ENCODE results near the gene NRIP2. TPM values are rescaled to one million over a fixed set of nuclear protein-coding genes. Genes with fewer than 3 reads are reported as not detected.

NRIP2 gene
- total RNA-seq, 2 experiments from 2014 or later: not detected

DNA sequence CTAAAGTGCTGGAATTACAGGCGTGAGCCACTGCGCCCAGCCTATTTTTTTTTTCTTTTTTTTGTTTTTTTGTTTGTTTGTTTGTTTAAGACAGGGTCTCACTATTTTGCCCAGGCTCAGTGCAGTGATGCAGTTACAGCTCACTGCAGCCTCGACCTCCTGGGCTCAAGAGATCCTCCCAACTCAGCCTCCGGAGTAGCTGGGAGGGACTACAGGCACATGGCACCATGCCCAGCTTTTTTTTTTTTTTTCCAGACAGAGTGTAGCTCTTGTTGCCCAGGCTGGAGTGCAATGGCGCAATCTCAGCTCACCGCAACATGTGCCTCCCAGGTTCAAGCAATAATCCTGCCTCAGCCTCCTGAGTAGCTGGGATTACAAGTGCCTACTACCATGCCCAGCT is 28.1 kb downstream of the NRIP2 start:
- no peaks in the 10 kb centered on the region for H4K20me1 ChIP-seq (ENCODE audit: insufficient read depth, low read length)
- H3K4me2 ChIP-seq (ENCODE audit: low read length): no peak overlapping the region
- H3K9me2 ChIP-seq (ENCODE audit: insufficient read depth, low read length): no peaks in the 10 kb centered on the region
- no peak overlapping the region for H2AFZ ChIP-seq (ENCODE audit: low read length)
- H3K27ac ChIP-seq (ENCODE audit: low read depth, low read length, poor library complexity, severe bottlenecking): no peak overlapping the region
- H3K79me2 ChIP-seq (ENCODE audit: insufficient read depth, low read depth, low read length): peaks cover 4% of the 10 kb centered on the region; the same call in 1 of the 2 replicates
- H3K9me3 ChIP-seq (ENCODE audit: low read length): no peaks in the 10 kb centered on the region
- H3K36me3 ChIP-seq (ENCODE audit: insufficient read depth, low read length): peaks cover 65% of the 10 kb centered on the region
- peaks cover 3% of the 10 kb centered on the region for H3K4me1 ChIP-seq (ENCODE audit: insufficient read depth, low read length, poor library complexity, severe bottlenecking)
- TF ChIP-seq EZH2phosphoT487 (IDR thresholded peaks at IDR 0.05; ENCODE audit: borderline replicate concordance, low read depth, low read length) (no peak), CTCF (conservative IDR thresholded peaks at IDR 0.05; ENCODE audit: low read length) (no peak)
- CTCF ChIA-PET (ENCODE audit: unreplicated experiment): no interaction called here
- intact Hi-C loops (cut with micrococcal nuclease; ENCODE audit: unreplicated experiment): no loop called here
- H3K4me3 ChIP-seq (ENCODE audit: low read depth, low read length, poor library complexity, severe bottlenecking): no peak overlapping the region
- DNase-seq (ENCODE audit: low spot score): no peak
- BruUV-seq (replicated peaks): no TSS peak
- POLR2A ChIA-PET: no interaction called here

DNA sequence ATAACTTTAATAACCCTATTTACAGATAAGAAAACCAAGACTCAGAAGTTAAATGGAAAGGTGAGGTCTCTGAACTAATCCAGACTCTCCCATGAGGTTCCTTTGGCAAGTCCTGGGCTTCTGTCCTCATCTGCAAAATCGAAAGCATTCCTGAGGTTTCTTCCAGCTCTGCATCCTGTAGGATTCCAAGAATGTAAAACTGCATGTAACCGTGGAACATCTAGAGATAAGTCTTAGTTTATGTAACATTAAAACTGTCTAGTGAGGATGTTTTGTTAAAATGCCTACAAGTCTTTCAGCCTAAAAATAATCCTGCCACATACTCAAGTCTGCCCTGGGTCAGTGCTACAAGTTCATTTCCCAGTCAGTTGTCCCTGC is 29.7 kb downstream of the NRIP2 start:
- TF ChIP-seq CTCF (conservative IDR thresholded peaks at IDR 0.05; ENCODE audit: low read length) (no peak), EZH2phosphoT487 (IDR thresholded peaks at IDR 0.05; ENCODE audit: borderline replicate concordance, low read depth, low read length) (no peak)
- H3K9me2 ChIP-seq (ENCODE audit: insufficient read depth, low read length): no peaks in the 10 kb centered on the region
- DNase-seq (ENCODE audit: low spot score): no peak
- BruUV-seq (replicated peaks): no TSS peak
- no peaks in the 10 kb centered on the region for H4K20me1 ChIP-seq (ENCODE audit: insufficient read depth, low read length)
- ChIA-PET POLR2A (no interaction called here), CTCF (ENCODE audit: unreplicated experiment) (no interaction called here)
- H3K27ac ChIP-seq (ENCODE audit: low read depth, low read length, poor library complexity, severe bottlenecking): no peak overlapping the region
- no peaks in the 10 kb centered on the region for H3K79me2 ChIP-seq (ENCODE audit: insufficient read depth, low read depth, low read length)
- H3K36me3 ChIP-seq (ENCODE audit: insufficient read depth, low read length): peaks cover 81% of the 10 kb centered on the region
- no peaks in the 10 kb centered on the region for H3K4me1 ChIP-seq (ENCODE audit: insufficient read depth, low read length, poor library complexity, severe bottlenecking)
- no peak overlapping the region for H3K4me2 ChIP-seq (ENCODE audit: low read length)
- H3K9me3 ChIP-seq (ENCODE audit: low read length): no peaks in the 10 kb centered on the region
- H3K4me3 ChIP-seq (ENCODE audit: low read depth, low read length, poor library complexity, severe bottlenecking): no peak overlapping the region
- intact Hi-C loops (cut with micrococcal nuclease; ENCODE audit: unreplicated experiment): no loop called here
- no peak overlapping the region for H2AFZ ChIP-seq (ENCODE audit: low read length)

GRCh38 chr12:2804393-2805142 is 30.3 kb downstream of the NRIP2 start:
- Histone ChIP-seq H3K9me2 (ENCODE audit: insufficient read depth, low read length) (no peaks in the 10 kb centered on the region), H3K27ac (ENCODE audit: low read depth, low read length, poor library complexity, severe bottlenecking) (no peak overlapping the region), H3K4me2 (ENCODE audit: low read length) (no peak overlapping the region), H3K79me2 (ENCODE audit: insufficient read depth, low read depth, low read length) (no peaks in the 10 kb centered on the region), H3K36me3 (ENCODE audit: insufficient read depth, low read length) (peaks cover 86% of the 10 kb centered on the region), H2AFZ (ENCODE audit: low read length) (no peak overlapping the region), H3K9me3 (ENCODE audit: low read length) (no peaks in the 10 kb centered on the region), H3K4me3 (ENCODE audit: low read depth, low read length, poor library complexity, severe bottlenecking) (no peak overlapping the region), H3K4me1 (ENCODE audit: insufficient read depth, low read length, poor library complexity, severe bottlenecking) (no peaks in the 10 kb centered on the region), H4K20me1 (ENCODE audit: insufficient read depth, low read length) (no peaks in the 10 kb centered on the region)
- no peak for DNase-seq (ENCODE audit: low spot score)
- BruUV-seq (replicated peaks): no TSS peak
- ChIA-PET POLR2A (no interaction called here), CTCF (ENCODE audit: unreplicated experiment) (no interaction called here)
- intact Hi-C loops (cut with micrococcal nuclease; ENCODE audit: unreplicated experiment): no loop called here
- TF ChIP-seq EZH2phosphoT487 (IDR thresholded peaks at IDR 0.05; ENCODE audit: borderline replicate concordance, low read depth, low read length) (no peak), CTCF (conservative IDR thresholded peaks at IDR 0.05; ENCODE audit: low read length) (no peak)
